Stimulated activated CD4-positive, alpha-beta T cell treated with anti-CD3 and anti-CD28 coated beads, TNF-alpha, amount 100 ng/mL, for 24 hours (primary cell): ENCODE data around the gene ASGR2.
"Not testable (repeated sequence)": the region's sequence is repeated elsewhere in the genome, so short reads cannot be mapped to it uniquely, and the experiment has no call there.

Experiments
- DNase-seq, 3 experiments: peaks; one replicate each; pipeline ENCODE4 v3.0.0-alpha.2; 2020; ENCODE audit warnings: low read depth in 3 of 3

The ASGR2 gene

GRCh38 chr17:7114241-7114874, at the start of gene ASGR2:
Gene ASGR2, minus strand, starts transcription at chr17:7114822. Its CDS starts 582 bp downstream, at chr17:7114240.
- DNase-seq, result no peak

GRCh38 chr17:7159571-7159970, 44.9 kb upstream of the ASGR2 start:
- DNase-seq, result not testable (repeated sequence)

GRCh38 chr17:7158424-7158823, 43.8 kb upstream of the ASGR2 start:
- not testable (repeated sequence) for DNase-seq

- no peak for DNase-seq
These were observed 41.8 kb upstream of the ASGR2 start for GRCh38 chr17:7156342-7156940.

GRCh38 chr17:7147772-7148171, 33.1 kb upstream of the ASGR2 start:
- DNase-seq, result no peak

GRCh38 chr17:7146115-7146514, 31.5 kb upstream of the ASGR2 start:
- DNase-seq, result no peak

- no peak for DNase-seq
These were observed 29.6 kb upstream of the ASGR2 start for GRCh38 chr17:7144213-7144612.

- no peak for DNase-seq
These were observed 27.2 kb upstream of the ASGR2 start for GRCh38 chr17:7141824-7142223.

- DNase-seq, result no peak
These were observed 24.8 kb upstream of the ASGR2 start for GRCh38 chr17:7139400-7139799.

- DNase-seq, result no peak
These were observed 24.3 kb upstream of the ASGR2 start for GRCh38 chr17:7138800-7139381.

GRCh38 chr17:7137171-7137943, 22.7 kb upstream of the ASGR2 start:
- DNase-seq, result no peak

GRCh38 chr17:7136266-7136877, 21.8 kb upstream of the ASGR2 start:
- peak; percentile 58 to 76 (median 64) for DNase-seq

GRCh38 chr17:7133916-7134315, 19.3 kb upstream of the ASGR2 start:
- DNase-seq, result no peak

GRCh38 chr17:7133424-7133823, 18.8 kb upstream of the ASGR2 start:
- peak in 2 of 3 experiments; percentile 9 to 35 for DNase-seq

- peak; percentile 16 to 31 (median 24) for DNase-seq
These were observed 18.0 kb upstream of the ASGR2 start for GRCh38 chr17:7132511-7133094.

- no peak for DNase-seq
These were observed 16.8 kb upstream of the ASGR2 start for GRCh38 chr17:7131423-7131791.

- no peak for DNase-seq
These were observed 16.2 kb upstream of the ASGR2 start for GRCh38 chr17:7130621-7131422.

- no peak for DNase-seq
These were observed 14.7 kb upstream of the ASGR2 start for GRCh38 chr17:7129311-7129710.

GRCh38 chr17:7128160-7128559, 13.5 kb upstream of the ASGR2 start:
- DNase-seq, result no peak

- DNase-seq, result not testable (repeated sequence)
These were observed 12.9 kb upstream of the ASGR2 start for GRCh38 chr17:7127501-7127900.

- DNase-seq, result not testable (repeated sequence)
These were observed 11.8 kb upstream of the ASGR2 start for GRCh38 chr17:7126386-7126785.
